Activated CD4-positive, alpha-beta T cell treated with anti-CD3 and anti-CD28 coated beads, Interleukin-2, Interleukin-6, amounts not matched to agents 100 ng/mL and 50 ng/mL, durations not matched to agents 16 hours and 8 hours (primary cell): ENCODE results near the gene NSMCE1.

ENCODE experiments used
- DNase-seq: peaks from one replicate; pipeline ENCODE4 v3.0.0-alpha.2; 2020

NSMCE1 gene

GRCh38 chr16:27242398-27242797 lies 26.2 kb downstream of the NSMCE1 start:
- no peak for DNase-seq

DNA sequence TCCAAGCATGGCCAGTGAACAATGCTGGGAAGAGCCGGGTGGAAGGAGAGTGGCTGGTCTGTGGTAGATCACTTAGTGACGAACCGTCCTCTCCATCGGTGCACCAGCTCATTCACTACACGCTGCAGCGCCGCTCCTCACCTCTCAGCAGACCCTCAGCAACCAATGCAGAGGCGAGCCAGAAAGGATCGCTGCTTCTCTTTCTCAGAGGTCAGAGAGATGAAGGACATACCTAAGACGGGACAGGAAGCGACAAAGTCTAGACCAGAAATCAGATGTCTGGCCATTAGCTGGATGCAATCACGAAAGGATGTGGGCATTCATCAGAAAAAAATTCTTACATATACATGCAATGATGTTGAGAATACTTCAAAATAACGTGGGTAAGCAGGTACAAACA lies 26.9 kb downstream of the NSMCE1 start:
- DNase-seq = no peak

DNA sequence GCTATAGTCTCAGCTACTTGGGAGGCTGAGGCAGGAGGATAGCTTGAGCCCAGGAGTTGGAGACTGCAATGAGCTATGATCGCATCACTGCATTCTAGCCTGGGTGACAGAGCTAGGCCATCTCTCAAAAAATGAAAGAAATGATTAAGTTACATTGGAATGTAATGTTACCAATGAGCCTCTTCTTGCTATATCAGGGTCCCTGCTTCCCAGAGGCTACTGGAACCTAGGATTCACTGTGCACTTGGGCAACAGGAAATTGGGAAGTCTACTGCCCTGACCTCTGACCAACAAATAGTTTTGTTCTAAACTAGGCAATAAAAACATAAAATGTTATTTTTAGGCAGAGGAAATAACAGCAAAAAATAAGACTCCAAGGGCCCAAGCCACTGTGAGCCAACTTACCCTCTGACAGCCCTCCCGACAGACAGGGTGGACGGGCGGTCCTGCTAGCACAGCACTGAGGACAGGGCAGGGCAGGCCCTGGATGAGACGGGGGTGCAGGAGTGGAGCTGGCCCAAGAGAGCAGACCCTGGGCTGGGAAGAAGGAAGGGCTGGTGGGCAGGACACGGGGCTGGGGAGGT lies 27.5 kb downstream of the NSMCE1 start:
- DNase-seq = no peak

DNA sequence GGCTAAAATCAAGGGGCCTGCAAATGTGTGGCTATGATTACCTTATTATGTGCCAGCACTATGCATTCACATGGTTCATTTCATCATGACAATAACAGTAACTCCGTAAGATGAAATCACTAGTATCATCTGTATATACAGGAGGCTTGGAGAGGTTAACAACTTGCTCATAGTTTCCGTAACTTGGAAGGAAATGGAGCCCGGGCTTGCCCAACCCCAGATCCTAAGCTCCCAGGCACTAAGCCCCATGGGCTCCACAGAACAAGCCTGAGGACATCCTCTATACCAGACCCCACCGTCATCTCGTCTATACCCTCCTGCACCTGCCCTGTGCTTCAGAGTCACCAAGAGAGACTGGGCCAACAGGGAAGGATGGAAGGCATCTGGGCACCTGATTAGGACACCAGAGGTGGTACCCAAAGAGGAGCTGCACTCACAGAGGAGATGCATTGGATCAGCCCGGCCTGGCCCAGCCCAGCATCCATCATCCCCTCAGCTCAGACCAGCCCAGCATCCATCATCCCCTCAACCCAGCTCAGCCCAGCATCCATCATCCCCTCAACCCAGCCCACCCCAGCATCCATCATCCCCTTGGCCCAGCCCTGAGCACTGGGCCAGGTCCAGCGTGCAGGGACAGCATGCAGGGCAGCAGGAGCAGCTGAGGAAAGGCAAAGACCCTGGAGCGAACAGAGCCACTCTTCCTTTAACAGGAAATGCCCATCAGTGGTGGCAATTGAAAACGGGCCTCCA lies 28.5 kb downstream of the NSMCE1 start:
- no peak for DNase-seq

- DNase-seq = no peak
Observed at GRCh38 chr16:27239026-27239425, 29.5 kb downstream of the NSMCE1 start.

DNA sequence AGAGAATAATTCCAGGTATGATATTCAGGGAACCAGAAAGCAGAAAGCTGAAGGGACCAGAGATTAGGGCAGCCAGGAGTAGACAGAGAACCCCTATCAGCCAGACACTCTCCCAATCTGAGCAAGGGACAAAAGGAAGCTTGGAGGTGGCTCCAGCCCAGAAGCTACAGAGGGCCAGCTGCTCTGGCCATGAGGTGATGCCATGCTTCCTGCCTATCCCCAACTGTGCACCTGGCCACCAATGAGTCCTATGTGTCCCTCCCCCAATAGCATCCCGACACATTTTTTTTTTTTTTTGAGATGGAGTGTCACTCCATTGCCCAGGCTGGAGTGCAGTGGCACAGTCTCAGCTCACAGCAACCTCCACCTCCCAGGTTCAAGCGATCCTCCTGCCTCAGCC lies 30.0 kb downstream of the NSMCE1 start:
- DNase-seq = no peak

GRCh38 chr16:27238016-27238587 lies 30.5 kb downstream of the NSMCE1 start:
- DNase-seq = no peak

DNA sequence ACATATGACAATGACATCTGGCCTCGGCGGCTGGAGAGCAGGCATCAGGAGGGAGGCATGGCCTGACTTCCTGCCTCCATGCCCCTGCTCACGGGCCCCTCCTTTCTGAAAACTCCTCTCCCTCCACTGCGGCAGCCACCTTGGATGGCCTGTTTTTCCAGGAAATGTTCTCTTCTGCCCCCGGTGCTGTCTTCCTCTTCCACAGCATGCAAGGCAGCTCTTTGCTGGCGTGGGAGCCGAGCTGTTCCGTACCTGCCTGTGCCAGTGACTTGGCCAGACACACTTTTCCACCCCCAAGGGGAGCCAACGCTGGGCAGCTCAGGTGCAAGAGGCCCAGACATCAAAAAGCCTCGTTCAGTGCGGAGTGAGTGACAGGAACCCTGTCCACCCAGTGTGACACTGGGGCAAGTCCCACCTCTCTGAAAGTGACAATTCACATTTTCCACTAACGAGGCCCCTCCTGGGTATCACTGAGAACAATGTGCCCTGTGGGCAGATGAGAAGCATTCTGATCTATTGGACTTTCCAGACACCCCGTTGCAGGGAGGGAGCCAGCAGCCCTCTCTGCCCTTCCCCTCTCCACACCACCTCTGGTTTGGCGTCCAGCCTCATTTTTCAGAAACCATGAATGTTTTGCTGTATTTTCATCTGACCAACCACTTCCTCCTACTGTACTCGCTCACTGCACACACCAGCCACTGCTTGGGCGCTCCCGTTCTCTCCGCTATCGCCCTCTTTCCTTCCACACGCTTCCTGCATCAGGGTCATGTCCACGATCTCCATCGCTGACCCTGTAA lies 31.2 kb downstream of the NSMCE1 start:
- DNase-seq = peak; percentile 84

GRCh38 chr16:27236635-27237218 lies 31.8 kb downstream of the NSMCE1 start:
- no peak for DNase-seq

DNA sequence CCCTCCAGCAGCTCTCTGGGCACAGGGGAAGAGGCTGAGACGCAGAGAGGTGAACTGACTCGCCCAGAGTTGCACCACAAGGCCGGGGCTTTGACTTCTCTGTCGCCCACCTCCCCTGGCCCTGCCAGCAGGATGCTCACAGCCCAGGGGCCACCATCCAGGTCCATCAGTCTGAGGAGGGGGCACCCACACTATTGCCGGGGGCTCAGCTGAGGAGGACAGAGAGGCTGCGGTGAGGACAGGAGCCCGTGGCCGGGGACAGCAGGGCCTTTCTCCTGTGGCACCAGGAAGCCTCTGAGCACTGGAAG lies 32.7 kb downstream of the NSMCE1 start:
- DNase-seq = no peak

DNA sequence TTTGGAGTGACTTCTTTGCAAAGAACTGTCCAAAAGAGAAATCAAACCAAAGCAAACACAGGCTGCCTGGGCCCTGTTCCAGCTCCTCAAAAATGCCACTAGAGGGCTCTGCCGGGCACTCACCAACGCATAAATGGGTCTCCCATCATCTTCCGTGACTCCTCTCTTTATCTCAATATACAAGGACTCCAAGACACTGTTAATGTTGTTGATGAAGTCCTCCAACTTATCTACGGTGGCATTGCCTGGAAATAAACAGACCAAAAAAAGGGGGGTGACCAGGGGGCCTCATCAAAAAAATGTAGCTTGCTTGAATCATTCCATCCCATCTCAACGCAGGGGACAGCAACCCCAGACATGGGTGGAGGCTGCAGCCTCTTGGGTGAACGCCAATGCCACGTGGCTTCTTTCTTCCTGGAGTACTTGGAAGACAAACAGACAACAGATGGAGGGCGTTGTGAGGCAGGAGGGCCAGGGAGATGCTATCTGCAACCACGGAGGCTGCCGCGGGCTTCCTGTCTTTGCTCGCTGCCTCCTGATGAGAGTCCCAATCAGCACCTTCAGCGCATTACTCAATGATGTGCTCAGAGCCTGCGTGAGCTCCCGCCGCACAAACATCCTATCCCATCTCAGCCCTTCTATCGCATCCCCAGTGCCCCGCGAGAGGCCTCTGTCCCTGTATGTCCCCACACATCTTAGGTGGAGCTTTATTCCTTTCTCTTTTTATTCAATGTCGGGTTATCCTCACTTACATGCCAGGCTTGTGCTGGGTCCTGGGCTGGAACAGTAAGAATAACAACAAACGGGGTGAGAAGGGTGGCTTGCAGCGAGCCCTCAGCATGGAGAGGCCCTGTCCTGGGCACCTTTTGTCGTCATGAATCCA lies 33.3 kb downstream of the NSMCE1 start:
- peak; percentile 91 for DNase-seq

DNA sequence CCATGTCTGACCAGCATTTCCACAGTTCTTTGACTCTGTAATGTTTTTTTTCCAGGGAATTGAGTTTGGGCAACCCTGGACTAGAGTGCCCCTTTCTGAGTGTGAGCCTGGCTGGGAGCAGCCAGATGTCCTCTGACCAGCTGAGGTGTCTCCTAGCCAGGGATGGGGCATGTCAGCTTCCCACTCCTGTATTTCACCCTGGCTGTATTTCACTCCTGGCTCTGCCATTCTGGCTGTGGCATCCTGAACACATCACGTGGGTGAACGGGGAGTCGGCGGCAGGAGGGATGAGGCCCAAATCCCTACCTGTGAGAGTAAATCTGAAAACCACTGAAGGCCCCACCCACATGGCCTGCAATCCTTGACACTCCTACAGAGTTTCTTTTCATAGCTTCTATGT lies 34.0 kb downstream of the NSMCE1 start:
- DNase-seq = no peak

- DNase-seq = no peak
Observed at GRCh38 chr16:27234171-27234570, 34.4 kb downstream of the NSMCE1 start.

DNA sequence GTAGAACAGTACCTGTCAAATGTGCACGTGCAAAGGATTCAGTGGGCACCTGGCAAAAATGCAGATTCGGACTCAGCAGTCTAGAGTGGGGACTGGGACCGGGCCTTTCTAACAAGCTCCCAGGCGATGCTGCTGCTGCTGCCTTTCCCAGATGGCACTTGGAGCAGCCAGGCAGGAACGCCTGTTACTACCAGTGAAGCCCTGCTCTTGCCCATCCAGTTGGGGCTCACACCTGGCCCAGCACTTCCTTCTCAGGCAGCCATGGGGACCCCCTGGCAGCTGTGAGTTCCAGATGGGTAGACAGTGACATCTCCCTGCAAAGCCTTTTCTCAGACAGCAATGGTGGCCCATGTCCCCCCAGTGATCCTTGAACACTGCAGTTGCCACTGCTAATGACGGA lies 34.8 kb downstream of the NSMCE1 start:
- DNase-seq = no peak

DNA sequence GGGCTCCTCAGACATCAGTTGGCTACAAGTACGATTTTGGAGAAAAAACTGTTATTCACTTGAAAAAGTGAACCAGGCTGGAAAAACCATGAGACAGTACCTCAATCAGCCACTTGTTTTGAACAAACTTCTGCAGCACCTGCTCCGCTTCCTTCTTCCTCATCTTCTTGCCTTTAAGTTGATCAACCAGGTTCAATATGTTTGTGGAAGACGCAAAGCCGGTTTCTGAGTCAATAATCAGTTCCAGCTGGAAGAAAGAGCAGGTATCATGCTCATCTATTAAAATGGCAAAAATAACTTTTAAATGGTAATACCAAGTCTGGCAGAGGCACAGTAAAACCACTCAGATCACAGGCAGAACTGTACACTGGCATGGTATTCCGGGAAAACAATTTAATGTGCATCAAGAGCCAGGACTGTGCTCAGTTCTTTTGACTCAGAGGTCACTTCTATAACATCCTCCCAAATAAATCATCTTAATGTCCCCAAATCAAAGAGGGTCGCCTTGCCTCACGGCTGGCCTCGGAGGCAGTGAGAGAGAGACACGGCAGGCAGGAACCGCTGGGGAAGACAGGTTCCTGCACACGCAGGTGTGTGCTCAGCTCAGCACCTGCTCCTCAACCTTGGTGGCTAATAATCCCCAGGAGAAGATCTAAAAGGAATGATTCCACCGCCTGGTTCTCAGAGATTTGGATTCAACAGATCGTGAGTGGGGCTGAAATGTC lies 35.5 kb downstream of the NSMCE1 start:
- DNase-seq = no peak

GRCh38 chr16:27232061-27232900 lies 36.3 kb downstream of the NSMCE1 start:
- DNase-seq = peak; percentile 17

- DNase-seq = no peak
Observed at GRCh38 chr16:27231692-27232060, 36.9 kb downstream of the NSMCE1 start.

GRCh38 chr16:27230562-27231001 lies 38.0 kb downstream of the NSMCE1 start:
- DNase-seq = peak; percentile 76

DNA sequence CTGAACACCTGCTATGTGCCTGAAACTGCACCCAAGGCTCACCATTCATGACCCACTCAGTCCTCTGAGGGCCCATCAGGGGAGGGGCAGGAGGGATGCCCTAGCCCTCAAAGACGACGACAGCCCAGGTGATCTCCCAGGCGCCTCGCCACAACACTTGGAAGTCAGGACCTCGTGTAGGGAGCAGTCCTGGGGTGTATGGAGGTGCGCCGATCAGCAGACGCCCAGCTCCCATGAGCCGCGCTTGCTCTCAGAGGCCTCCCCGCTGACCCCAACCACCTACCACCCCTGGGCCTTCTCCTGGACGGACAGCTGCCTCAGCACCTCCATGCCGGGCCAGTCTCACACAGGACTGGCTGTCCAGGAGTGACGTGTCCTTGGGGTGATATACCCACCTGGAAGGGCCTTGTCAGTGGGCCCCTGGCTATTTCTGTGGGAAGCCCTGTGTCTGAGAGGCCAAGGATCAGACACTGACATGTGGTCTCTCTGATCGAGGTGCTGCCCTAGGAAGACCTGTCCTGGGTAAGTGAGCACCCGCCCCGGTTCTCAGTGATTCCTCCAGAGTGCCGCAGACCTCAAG lies 38.6 kb downstream of the NSMCE1 start:
- DNase-seq = no peak
